GM21381 (cell line): ENCODE measurements around the gene TARM1.
"Not testable (repeated sequence)": the region's sequence is repeated elsewhere in the genome, so short reads cannot be mapped to it uniquely, and the experiment has no call there.

Experiments
- ATAC-seq: cut with Tn5 transposase; IDR thresholded peaks from one replicate; pipeline ENCODE4 v1.9.1; 2021; ENCODE audit warnings: mild to moderate bottlenecking, moderate library complexity; ENCODE audit not compliant: unreplicated experiment

The TARM1 gene

GRCh38 chr19:54100561-54100960 lies 19.4 kb upstream of the TARM1 start, which contains the start of gene OSCAR:
OSCAR (minus strand) TSS chr19:54100803; CDS start chr19:54100792, 11 bp downstream.
- no peak for ATAC-seq

GRCh38 chr19:54099903-54100255 lies 18.7 kb upstream of the TARM1 start:
- not testable (repeated sequence) for ATAC-seq

GRCh38 chr19:54099190-54099902 lies 18.2 kb upstream of the TARM1 start:
- no peak for ATAC-seq

GRCh38 chr19:54096617-54097106 lies 15.5 kb upstream of the TARM1 start:
- no peak for ATAC-seq

- ATAC-seq: not testable (repeated sequence)
Observed at GRCh38 chr19:54095859-54096616, 14.9 kb upstream of the TARM1 start.

- no peak for ATAC-seq
Observed at GRCh38 chr19:54095136-54095858, 14.1 kb upstream of the TARM1 start.

GRCh38 chr19:54094426-54095000 lies 13.3 kb upstream of the TARM1 start:
- no peak for ATAC-seq

GRCh38 chr19:54084410-54084809 lies 3.2 kb upstream of the TARM1 start:
- ATAC-seq: no peak

- ATAC-seq: no peak
Observed at GRCh38 chr19:54077334-54077733, 3.8 kb downstream of the TARM1 start.

- no peak for ATAC-seq
Observed at GRCh38 chr19:54074851-54075250, 6.3 kb downstream of the TARM1 start.

- no peak for ATAC-seq
Observed at GRCh38 chr19:54073829-54074228, 7.3 kb downstream of the TARM1 start.

- ATAC-seq: no peak
Observed at GRCh38 chr19:54069470-54069869, 11.7 kb downstream of the TARM1 start.

GRCh38 chr19:54063350-54064116 lies 17.6 kb downstream of the TARM1 start, which contains the start of gene VSTM1:
VSTM1 (minus strand) TSS chr19:54063897; CDS start chr19:54063777, 120 bp downstream.
- no peak for ATAC-seq

- ATAC-seq: no peak
Observed at GRCh38 chr19:54062643-54063042, 18.5 kb downstream of the TARM1 start.

- no peak for ATAC-seq
Observed at GRCh38 chr19:54047616-54048015, 33.5 kb downstream of the TARM1 start.

- ATAC-seq: no peak
Observed at GRCh38 chr19:54045771-54046170, 35.4 kb downstream of the TARM1 start.

GRCh38 chr19:54042989-54043388 lies 38.2 kb downstream of the TARM1 start:
- no peak for ATAC-seq

- no peak for ATAC-seq
Observed at GRCh38 chr19:54041969-54042606, 39.1 kb downstream of the TARM1 start.

GRCh38 chr19:54040003-54040402 lies 41.2 kb downstream of the TARM1 start:
- ATAC-seq: no peak

- ATAC-seq: not testable (repeated sequence)
Observed at GRCh38 chr19:54036542-54036941, 44.6 kb downstream of the TARM1 start.
